PC-3 (cell line): ENCODE data around the gene RBP3.

Experiments
- EZH2 ChIP-seq: fragments of 300-600 bp; sonication (generic); IDR thresholded peaks from one replicate; pipeline ENCODE4 v1.6.1; 2017; ENCODE audit warnings: antibody characterized with exemption, mild to moderate bottlenecking, low read length; ENCODE audit not compliant: unreplicated experiment
- TF ChIP-seq, protein P1 (sequence below): fragments of 300-600 bp; sonication (generic); conservative IDR thresholded peaks from 2 replicates; pipeline ENCODE4 v1.5.1; 2017; ENCODE audit warnings: antibody characterized with exemption, low read depth, mild to moderate bottlenecking, low read length

DNA sequence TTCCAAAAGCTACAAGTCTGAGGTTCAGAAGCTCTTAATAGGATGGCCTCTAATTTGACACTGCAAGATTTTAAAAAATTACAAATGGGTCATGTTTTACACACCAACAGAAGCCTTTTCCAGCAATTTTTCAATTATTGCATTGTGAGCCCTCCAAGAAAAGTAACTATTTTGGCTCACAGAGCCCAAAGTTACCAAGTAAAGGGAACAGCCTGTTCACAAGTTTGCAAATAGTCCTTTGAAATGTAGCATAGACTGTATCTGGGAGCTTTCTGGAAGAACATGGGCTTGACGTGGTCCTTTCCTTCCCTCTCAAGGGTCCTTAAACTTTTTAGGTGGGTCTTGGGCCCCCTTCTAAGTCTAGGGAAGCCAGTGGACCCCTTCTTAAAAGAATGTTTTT, 49.4 kb upstream of the RBP3 start:
- TF ChIP-seq, protein P1, sequence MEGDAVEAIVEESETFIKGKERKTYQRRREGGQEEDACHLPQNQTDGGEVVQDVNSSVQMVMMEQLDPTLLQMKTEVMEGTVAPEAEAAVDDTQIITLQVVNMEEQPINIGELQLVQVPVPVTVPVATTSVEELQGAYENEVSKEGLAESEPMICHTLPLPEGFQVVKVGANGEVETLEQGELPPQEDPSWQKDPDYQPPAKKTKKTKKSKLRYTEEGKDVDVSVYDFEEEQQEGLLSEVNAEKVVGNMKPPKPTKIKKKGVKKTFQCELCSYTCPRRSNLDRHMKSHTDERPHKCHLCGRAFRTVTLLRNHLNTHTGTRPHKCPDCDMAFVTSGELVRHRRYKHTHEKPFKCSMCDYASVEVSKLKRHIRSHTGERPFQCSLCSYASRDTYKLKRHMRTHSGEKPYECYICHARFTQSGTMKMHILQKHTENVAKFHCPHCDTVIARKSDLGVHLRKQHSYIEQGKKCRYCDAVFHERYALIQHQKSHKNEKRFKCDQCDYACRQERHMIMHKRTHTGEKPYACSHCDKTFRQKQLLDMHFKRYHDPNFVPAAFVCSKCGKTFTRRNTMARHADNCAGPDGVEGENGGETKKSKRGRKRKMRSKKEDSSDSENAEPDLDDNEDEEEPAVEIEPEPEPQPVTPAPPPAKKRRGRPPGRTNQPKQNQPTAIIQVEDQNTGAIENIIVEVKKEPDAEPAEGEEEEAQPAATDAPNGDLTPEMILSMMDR, result no peak
- no peak for TF ChIP-seq EZH2
